Prostate gland (tissue), 2 donors: Measurements from ENCODE around the gene ALDH7A1. TPM values are rescaled to one million over a fixed set of nuclear protein-coding genes. Genes with fewer than 3 reads are reported as not detected.
"Not testable (repeated sequence)": the region's sequence is repeated elsewhere in the genome, so short reads cannot be mapped to it uniquely, and the experiment has no call there.

Experiments used
- DNase-seq: peaks from one replicate; pipeline ENCODE4 v3.0.0-alpha.2; 2019; ENCODE audit warnings: low spot score
- H3K27ac ChIP-seq, 2 donors: fragments of 200-600 bp; sonication (generic); 2 replicates each; pipeline ENCODE4 v1.5.1; 2017 to 2019
- H3K27me3 ChIP-seq: fragments of 200-600 bp; sonication (generic); replicated peaks from 2 replicates; pipeline ENCODE4 v1.5.1; 2019; ENCODE audit not compliant: insufficient read depth
- H3K36me3 ChIP-seq, 2 donors: fragments of 200-600 bp; sonication (generic); 1 replicate in 1 of 2; 2 replicates in 1 of 2; pipeline versions ENCODE4 v1.5.1 to v1.8.1; 2017 to 2019
- H3K4me1 ChIP-seq: fragments of 200-600 bp; sonication (generic); replicated peaks from 2 replicates; pipeline ENCODE4 v1.5.1; 2019
- H3K4me3 ChIP-seq, 2 donors: fragments of 200-600 bp; sonication (generic); 2 replicates each; pipeline ENCODE4 v1.5.1; 2017 to 2019
- H3K9me3 ChIP-seq: fragments of 200-600 bp; sonication (generic); 2 replicates; pipeline ENCODE4 v1.5.1; 2017
- CTCF ChIP-seq, 4 experiments: fragments of 200-600 bp in 2 of 4; fragments of 450-650 bp in 2 of 4; sonication (generic) in 2 of 4; IDR thresholded peaks; 1 replicate in 3 of 4; 2 replicates in 1 of 4; pipeline ENCODE4 v1.5.1; 2016 to 2019; ENCODE audit warnings: antibody characterized with exemption in 4 of 4, mild to moderate bottlenecking in 2 of 4, moderate library complexity in 2 of 4
- POLR2A ChIP-seq: fragments of 450-650 bp; IDR thresholded peaks from one replicate; pipeline ENCODE4 v1.6.1; 2016; ENCODE audit warnings: antibody characterized with exemption, mild to moderate bottlenecking
- POLR2AphosphoS5 ChIP-seq: sonication (generic); formaldehyde crosslinking; IDR thresholded peaks from one replicate; pipeline ENCODE4 v1.6.1; 2017; ENCODE audit warnings: antibody characterized with exemption
- WGBS: methylation state at CpG from one replicate; pipeline ENCODE4 v1.1.5; 2018; 5-methylcytosine and 5-hydroxymethylcytosine counted together
- intact Hi-C: fragments of 100-400 bp; cut with DNase I; formaldehyde crosslinking; loops from one replicate; pipeline ENCODE4 v1.14.2; 2022
- total RNA-seq, 2 donors: library from RNA; depleted of rRNA; stranded (reverse); fragments of >200 nt; gene quantifications; one replicate each; pipeline ENCODE4 v1.1.0, GENCODE V29; 2016

ALDH7A1 gene
- total RNA-seq, 2 donors from 2014 or later: 59.8 to 62.7 TPM

GRCh38 chr5:126562823-126563222, 32.2 kb downstream of the ALDH7A1 start:
- intact Hi-C loops: no loop called here
- Histone ChIP-seq H3K27me3 (no peaks in the 10 kb centered on the region), H3K36me3 (peaks cover 4 to 8% of the 10 kb centered on the region in 2 donors), H3K4me1 (no peaks in the 10 kb centered on the region), H3K9me3 (no peaks in the 10 kb centered on the region), H3K4me3 (no peak overlapping the region), H3K27ac (no peak overlapping the region)
- 86% methylated on average over 2 of the region's 2 CpGs for WGBS
- DNase-seq: no peak
- TF ChIP-seq CTCF (IDR thresholded peaks at IDR 0.05) (no peak), POLR2AphosphoS5 (no peak), POLR2A (no peak)

- no peak for DNase-seq
- WGBS: 92% methylated on average over 1 of the region's 1 CpG
- Histone ChIP-seq H3K4me3 (no peak overlapping the region), H3K27ac (no peak overlapping the region), H3K4me1 (no peaks in the 10 kb centered on the region), H3K27me3 (no peaks in the 10 kb centered on the region), H3K9me3 (no peaks in the 10 kb centered on the region), H3K36me3 (peaks cover 4 to 8% of the 10 kb centered on the region in 2 donors)
- intact Hi-C loops: no loop called here
- TF ChIP-seq CTCF (IDR thresholded peaks at IDR 0.05) (no peak), POLR2A (no peak), POLR2AphosphoS5 (no peak)
Observed at GRCh38 chr5:126561908-126562307, 33.1 kb downstream of the ALDH7A1 start.

GRCh38 chr5:126555101-126555500, 39.9 kb downstream of the ALDH7A1 start:
- H3K36me3 ChIP-seq, H3K4me3 ChIP-seq, H3K27ac ChIP-seq, DNase-seq, H3K4me1 ChIP-seq, H3K27me3 ChIP-seq, H3K9me3 ChIP-seq, intact Hi-C loops: not testable (repeated sequence)
- WGBS: 91% methylated on average over 9 of the region's 9 CpGs

GRCh38 chr5:126552614-126553013, 42.4 kb downstream of the ALDH7A1 start:
- intact Hi-C loops: no loop called here
- H3K9me3 ChIP-seq: no peaks in the 10 kb centered on the region
- no peak overlapping the region for H3K4me3 ChIP-seq
- DNase-seq: no peak
- 94% methylated on average over 2 of the region's 2 CpGs for WGBS
- no peaks in the 10 kb centered on the region for H3K27me3 ChIP-seq
- H3K36me3 ChIP-seq: peaks cover 0 to 10% of the 10 kb centered on the region in 2 donors
- no peak overlapping the region for H3K27ac ChIP-seq
- no peaks in the 10 kb centered on the region for H3K4me1 ChIP-seq
- TF ChIP-seq CTCF (IDR thresholded peaks at IDR 0.05): no peak

GRCh38 chr5:126544087-126544740, 50.8 kb downstream of the ALDH7A1 start:
- peaks cover 0 to 6% of the 10 kb centered on the region in 2 donors for H3K36me3 ChIP-seq
- DNase-seq: no peak
- intact Hi-C loops: loop anchor here (5.0 kb wide), 1 partner anchor 207 kb away; no protein-coding TSS in a partner anchor
- no peaks in the 10 kb centered on the region for H3K9me3 ChIP-seq
- no peaks in the 10 kb centered on the region for H3K27me3 ChIP-seq
- 65% methylated on average over 12 of the region's 12 CpGs for WGBS
- H3K4me1 ChIP-seq: no peaks in the 10 kb centered on the region
- no peak overlapping the region for H3K27ac ChIP-seq
- TF ChIP-seq POLR2AphosphoS5 (no peak), POLR2A (no peak), CTCF (IDR thresholded peaks at IDR 0.05) (peak in 3 of 4 experiments; percentile 15 to 48 (median 24))
- no peak overlapping the region for H3K4me3 ChIP-seq
